SK-N-SH (cell line): ENCODE measurements around the gene CFAP97D1.

ENCODE experiments used
- EP300 ChIP-seq, 2 experiments: IDR thresholded peaks; 2 replicates each; pipeline versions ENCODE4 v1.4.0 to v1.6.1; 2012; ENCODE audit warnings: borderline replicate concordance in 1 of 2, low read depth in 1 of 2, low read length in 1 of 2
- POLR2AphosphoS5 ChIP-seq: IDR thresholded peaks from 2 replicates; pipeline ENCODE4 v1.6.1; 2012; ENCODE audit warnings: low read depth, low read length
- SMC3 ChIP-seq: IDR thresholded peaks from 2 replicates; pipeline ENCODE4 v1.6.1; 2012; ENCODE audit warnings: low read depth, low read length, improper control_type of control experiment
- TF ChIP-seq, protein P1 (sequence below): fragments of 200-600 bp; sonication (generic); IDR thresholded peaks from 2 replicates; pipeline ENCODE4 v1.6.1; 2017; ENCODE audit warnings: antibody characterized with exemption, mild to moderate bottlenecking, moderate library complexity
- TF ChIP-seq, protein P2 (sequence below): IDR thresholded peaks from 2 replicates; pipeline ENCODE4 v1.6.1; 2012; ENCODE audit warnings: mild to moderate bottlenecking, low read depth, low read length, moderate library complexity
- TF ChIP-seq, protein P3 (sequence below): IDR thresholded peaks from 2 replicates; pipeline ENCODE4 v1.4.0; 2012; ENCODE audit warnings: low read depth, borderline replicate concordance

DNA sequence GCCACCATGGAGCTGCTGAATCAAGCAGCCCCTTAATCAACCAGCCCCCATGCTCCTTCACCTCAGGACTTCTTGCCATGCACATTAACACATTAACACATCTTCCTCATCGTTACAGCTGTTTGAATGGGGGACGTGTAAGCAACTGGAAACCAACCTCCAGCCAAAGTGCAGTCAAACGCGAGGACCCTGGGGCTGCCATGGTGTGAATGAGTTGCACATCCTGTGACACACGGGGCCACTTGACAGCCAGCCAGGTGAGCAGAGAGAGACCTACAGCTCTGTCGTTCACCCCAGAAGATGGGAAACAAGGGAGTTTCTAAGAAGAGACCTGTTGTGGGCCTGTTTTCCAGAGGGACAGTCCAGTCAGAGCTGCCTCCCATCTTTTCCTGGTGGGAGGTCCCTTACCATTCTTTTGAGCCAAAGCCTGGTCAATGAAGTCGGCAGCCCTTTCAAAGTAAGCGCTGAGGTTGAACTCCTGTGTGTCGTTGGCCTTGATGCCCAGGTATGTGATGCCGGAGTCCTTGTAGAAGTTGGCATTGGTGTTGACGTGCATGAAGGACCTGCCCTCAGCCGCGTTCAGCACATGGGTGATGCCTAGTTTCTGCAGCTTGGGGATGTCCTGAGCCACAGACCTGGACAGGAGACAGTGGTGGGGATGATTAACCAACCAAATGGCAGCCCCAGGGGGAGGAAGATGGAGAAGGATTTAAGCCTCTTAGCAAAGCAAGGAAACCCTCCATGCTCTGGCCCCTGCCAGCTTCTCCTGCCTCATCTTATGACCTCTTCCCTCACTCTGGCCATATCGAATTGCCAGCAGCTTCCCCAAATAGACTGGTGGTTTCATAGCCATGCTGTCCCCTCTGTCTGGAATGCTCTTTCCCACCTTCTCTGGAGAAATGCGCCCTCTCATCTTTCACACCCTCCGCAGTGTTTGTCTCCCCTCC, 5.7 kb upstream of the CFAP97D1 start:
- TF ChIP-seq, protein P1, sequence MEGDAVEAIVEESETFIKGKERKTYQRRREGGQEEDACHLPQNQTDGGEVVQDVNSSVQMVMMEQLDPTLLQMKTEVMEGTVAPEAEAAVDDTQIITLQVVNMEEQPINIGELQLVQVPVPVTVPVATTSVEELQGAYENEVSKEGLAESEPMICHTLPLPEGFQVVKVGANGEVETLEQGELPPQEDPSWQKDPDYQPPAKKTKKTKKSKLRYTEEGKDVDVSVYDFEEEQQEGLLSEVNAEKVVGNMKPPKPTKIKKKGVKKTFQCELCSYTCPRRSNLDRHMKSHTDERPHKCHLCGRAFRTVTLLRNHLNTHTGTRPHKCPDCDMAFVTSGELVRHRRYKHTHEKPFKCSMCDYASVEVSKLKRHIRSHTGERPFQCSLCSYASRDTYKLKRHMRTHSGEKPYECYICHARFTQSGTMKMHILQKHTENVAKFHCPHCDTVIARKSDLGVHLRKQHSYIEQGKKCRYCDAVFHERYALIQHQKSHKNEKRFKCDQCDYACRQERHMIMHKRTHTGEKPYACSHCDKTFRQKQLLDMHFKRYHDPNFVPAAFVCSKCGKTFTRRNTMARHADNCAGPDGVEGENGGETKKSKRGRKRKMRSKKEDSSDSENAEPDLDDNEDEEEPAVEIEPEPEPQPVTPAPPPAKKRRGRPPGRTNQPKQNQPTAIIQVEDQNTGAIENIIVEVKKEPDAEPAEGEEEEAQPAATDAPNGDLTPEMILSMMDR: no peak
- TF ChIP-seq EP300 (IDR thresholded peaks at IDR 0.05; ENCODE audit: borderline replicate concordance in 1 of 2, low read depth in 1 of 2, low read length in 1 of 2) (no peak), SMC3 (no peak), POLR2AphosphoS5 (no peak)
- TF ChIP-seq, protein P2, sequence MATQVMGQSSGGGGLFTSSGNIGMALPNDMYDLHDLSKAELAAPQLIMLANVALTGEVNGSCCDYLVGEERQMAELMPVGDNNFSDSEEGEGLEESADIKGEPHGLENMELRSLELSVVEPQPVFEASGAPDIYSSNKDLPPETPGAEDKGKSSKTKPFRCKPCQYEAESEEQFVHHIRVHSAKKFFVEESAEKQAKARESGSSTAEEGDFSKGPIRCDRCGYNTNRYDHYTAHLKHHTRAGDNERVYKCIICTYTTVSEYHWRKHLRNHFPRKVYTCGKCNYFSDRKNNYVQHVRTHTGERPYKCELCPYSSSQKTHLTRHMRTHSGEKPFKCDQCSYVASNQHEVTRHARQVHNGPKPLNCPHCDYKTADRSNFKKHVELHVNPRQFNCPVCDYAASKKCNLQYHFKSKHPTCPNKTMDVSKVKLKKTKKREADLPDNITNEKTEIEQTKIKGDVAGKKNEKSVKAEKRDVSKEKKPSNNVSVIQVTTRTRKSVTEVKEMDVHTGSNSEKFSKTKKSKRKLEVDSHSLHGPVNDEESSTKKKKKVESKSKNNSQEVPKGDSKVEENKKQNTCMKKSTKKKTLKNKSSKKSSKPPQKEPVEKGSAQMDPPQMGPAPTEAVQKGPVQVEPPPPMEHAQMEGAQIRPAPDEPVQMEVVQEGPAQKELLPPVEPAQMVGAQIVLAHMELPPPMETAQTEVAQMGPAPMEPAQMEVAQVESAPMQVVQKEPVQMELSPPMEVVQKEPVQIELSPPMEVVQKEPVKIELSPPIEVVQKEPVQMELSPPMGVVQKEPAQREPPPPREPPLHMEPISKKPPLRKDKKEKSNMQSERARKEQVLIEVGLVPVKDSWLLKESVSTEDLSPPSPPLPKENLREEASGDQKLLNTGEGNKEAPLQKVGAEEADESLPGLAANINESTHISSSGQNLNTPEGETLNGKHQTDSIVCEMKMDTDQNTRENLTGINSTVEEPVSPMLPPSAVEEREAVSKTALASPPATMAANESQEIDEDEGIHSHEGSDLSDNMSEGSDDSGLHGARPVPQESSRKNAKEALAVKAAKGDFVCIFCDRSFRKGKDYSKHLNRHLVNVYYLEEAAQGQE: no peak
- TF ChIP-seq, protein P3, sequence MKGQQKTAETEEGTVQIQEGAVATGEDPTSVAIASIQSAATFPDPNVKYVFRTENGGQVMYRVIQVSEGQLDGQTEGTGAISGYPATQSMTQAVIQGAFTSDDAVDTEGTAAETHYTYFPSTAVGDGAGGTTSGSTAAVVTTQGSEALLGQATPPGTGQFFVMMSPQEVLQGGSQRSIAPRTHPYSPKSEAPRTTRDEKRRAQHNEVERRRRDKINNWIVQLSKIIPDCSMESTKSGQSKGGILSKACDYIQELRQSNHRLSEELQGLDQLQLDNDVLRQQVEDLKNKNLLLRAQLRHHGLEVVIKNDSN: no peak
